OCI-LY1 (cell line): ENCODE measurements around the gene CRISPLD2.

Source experiments
- H2AFZ ChIP-seq: fragments of 200-600 bp; sonication (generic), shearing (Covaris generic); 2 replicates; pipeline ENCODE4 v1.6.0; 2014; ENCODE audit warnings: antibody characterized with exemption, mild to moderate bottlenecking, low read length
- H3F3A ChIP-seq: fragments of 200-600 bp; sonication (generic), shearing (Covaris generic); 2 replicates; pipeline ENCODE4 v1.6.0; 2014; ENCODE audit warnings: mild to moderate bottlenecking, antibody characterized with exemption, low read length, moderate library complexity; ENCODE audit not compliant: insufficient read depth
- H3K27ac ChIP-seq: fragments of 200-600 bp; sonication (generic); 2 replicates; pipeline ENCODE4 v1.5.1; 2014; ENCODE audit warnings: low read length, mixed run types, mild to moderate bottlenecking, low read depth; ENCODE audit not compliant: poor library complexity, severe bottlenecking
- H3K27me3 ChIP-seq: fragments of 200-600 bp; sonication (generic); 2 replicates; pipeline ENCODE4 v1.6.0; 2014; ENCODE audit warnings: antibody characterized with exemption, mild to moderate bottlenecking, low read length, moderate library complexity; ENCODE audit not compliant: insufficient read depth
- H3K36me3 ChIP-seq: fragments of 200-600 bp; sonication (generic); 2 replicates; pipeline ENCODE4 v1.6.1; 2014; ENCODE audit warnings: mild to moderate bottlenecking, antibody characterized with exemption, low read length, moderate library complexity, mixed read lengths; ENCODE audit not compliant: insufficient read depth
- H3K4me1 ChIP-seq: fragments of 200-600 bp; sonication (generic); 2 replicates; pipeline ENCODE4 v1.5.1; 2014; ENCODE audit warnings: mild to moderate bottlenecking, low read length, moderate library complexity; ENCODE audit not compliant: insufficient read depth, severe bottlenecking
- H3K4me2 ChIP-seq: fragments of 200-600 bp; sonication (generic), shearing (Covaris generic); 2 replicates; pipeline ENCODE4 v1.6.1; 2014; ENCODE audit warnings: low read length
- H3K4me3 ChIP-seq: fragments of 200-600 bp; sonication (generic); 2 replicates; pipeline ENCODE4 v1.5.1; 2014; ENCODE audit warnings: low read length, low read depth, mild to moderate bottlenecking, mixed read lengths; ENCODE audit not compliant: poor library complexity, severe bottlenecking
- H3K79me2 ChIP-seq: fragments of 200-600 bp; shearing (Covaris generic); 2 replicates; pipeline ENCODE4 v1.6.1; 2016; ENCODE audit warnings: mixed run types, low read length, mixed read lengths; ENCODE audit not compliant: insufficient read depth
- H3K9ac ChIP-seq: fragments of 200-600 bp; sonication (generic), shearing (Covaris generic); 2 replicates; pipeline ENCODE4 v1.6.1; 2014; ENCODE audit warnings: mild to moderate bottlenecking, low read length, mixed read lengths
- H3K9me2 ChIP-seq: fragments of 200-600 bp; sonication (generic), shearing (Covaris generic); 2 replicates; pipeline ENCODE4 v1.6.1; 2014; ENCODE audit warnings: low read depth, mild to moderate bottlenecking, low read length, mixed read lengths
- H3K9me3 ChIP-seq: fragments of 200-600 bp; shearing (Covaris generic); 2 replicates; pipeline ENCODE4 v1.6.1; 2014; ENCODE audit warnings: low read length, mixed read lengths
- H4K20me1 ChIP-seq: fragments of 200-600 bp; sonication (generic), shearing (Covaris generic); 2 replicates; pipeline ENCODE4 v1.6.0; 2016; ENCODE audit warnings: mild to moderate bottlenecking, low read length; ENCODE audit not compliant: insufficient read depth
- CTCF ChIP-seq: fragments of 200-600 bp; sonication (generic), shearing (Covaris generic); IDR thresholded peaks from 2 replicates; pipeline ENCODE4 v1.5.1; 2017; ENCODE audit warnings: mild to moderate bottlenecking, antibody characterized with exemption, low read length, moderate library complexity, mixed read lengths
- EZH2 ChIP-seq: fragments of 200-600 bp; sonication (generic), shearing (Covaris generic); IDR thresholded peaks from 2 replicates; pipeline ENCODE4 v1.8.0; 2017; ENCODE audit warnings: borderline replicate concordance, mixed run types, mild to moderate bottlenecking, antibody characterized with exemption, low read length, moderate library complexity, mixed read lengths

The CRISPLD2 gene

GRCh38 chr16:84780544-84781376 lies 39.0 kb upstream of the CRISPLD2 start:
- H3F3A ChIP-seq = no peaks in the 10 kb centered on the region
- H3K27ac ChIP-seq = no peak overlapping the region

GRCh38 chr16:84782846-84783245 lies 36.9 kb upstream of the CRISPLD2 start:
- no peak overlapping the region for H3K4me2 ChIP-seq
- H3F3A ChIP-seq = no peaks in the 10 kb centered on the region
- H2AFZ ChIP-seq = no peak overlapping the region
- TF ChIP-seq EZH2 = no peak
- no peak for TF ChIP-seq CTCF
- H3K79me2 ChIP-seq = no peaks in the 10 kb centered on the region
- H3K4me3 ChIP-seq = no peak overlapping the region
- no peak overlapping the region for H3K9ac ChIP-seq
- no peaks in the 10 kb centered on the region for H4K20me1 ChIP-seq
- H3K9me2 ChIP-seq = no peaks in the 10 kb centered on the region
- no peaks in the 10 kb centered on the region for H3K4me1 ChIP-seq
- H3K27me3 ChIP-seq = no peaks in the 10 kb centered on the region
- H3K27ac ChIP-seq = no peak overlapping the region
- H3K9me3 ChIP-seq = no peaks in the 10 kb centered on the region
- peaks cover 27% of the 10 kb centered on the region for H3K36me3 ChIP-seq

More at GRCh38 chr16:84780544-84781376, 39.0 kb upstream of the CRISPLD2 start:
- Histone ChIP-seq H3K9me3 (no peaks in the 10 kb centered on the region), H4K20me1 (no peaks in the 10 kb centered on the region), H3K79me2 (no peaks in the 10 kb centered on the region), H3K4me3 (no peak overlapping the region), H3K9me2 (no peaks in the 10 kb centered on the region), H3K4me1 (no peaks in the 10 kb centered on the region), H3K36me3 (peaks cover 48% of the 10 kb centered on the region), H3K4me2 (no peak overlapping the region), H3K9ac (no peak overlapping the region), H3K27me3 (no peaks in the 10 kb centered on the region), H2AFZ (no peak overlapping the region)
- TF ChIP-seq CTCF (no peak), EZH2 (no peak)

GRCh38 chr16:84785843-84786581 lies 33.8 kb upstream of the CRISPLD2 start:
- no peaks in the 10 kb centered on the region for H4K20me1 ChIP-seq
- H3K9me3 ChIP-seq = no peaks in the 10 kb centered on the region

More at GRCh38 chr16:84785843-84786581, 33.8 kb upstream of the CRISPLD2 start:
- Histone ChIP-seq H3K36me3 (no peaks in the 10 kb centered on the region), H3K27me3 (no peaks in the 10 kb centered on the region), H3K9me2 (no peaks in the 10 kb centered on the region), H3K9ac (no peak overlapping the region), H3K4me3 (no peak overlapping the region), H2AFZ (no peak overlapping the region), H3K4me1 (no peaks in the 10 kb centered on the region), H3K79me2 (no peaks in the 10 kb centered on the region), H3F3A (no peaks in the 10 kb centered on the region), H3K4me2 (no peak overlapping the region), H3K27ac (no peak overlapping the region)
- TF ChIP-seq CTCF (no peak), EZH2 (no peak)
